GM19025 (cell line): ENCODE data around the gene ERC2.
"Not testable (repeated sequence)": the region's sequence is repeated elsewhere in the genome, so short reads cannot be mapped to it uniquely, and the experiment has no call there.

Experiments used
- ATAC-seq: cut with Tn5 transposase; IDR thresholded peaks from one replicate; pipeline ENCODE4 v1.9.1; 2021; ENCODE audit warnings: mild to moderate bottlenecking, low read depth, moderate library complexity; ENCODE audit not compliant: unreplicated experiment

ERC2 gene

GRCh38 chr3:56468184-56469106 is at the start of gene ERC2:
ERC2 (minus strand) TSS chr3:56468467.
- no peak for ATAC-seq

DNA sequence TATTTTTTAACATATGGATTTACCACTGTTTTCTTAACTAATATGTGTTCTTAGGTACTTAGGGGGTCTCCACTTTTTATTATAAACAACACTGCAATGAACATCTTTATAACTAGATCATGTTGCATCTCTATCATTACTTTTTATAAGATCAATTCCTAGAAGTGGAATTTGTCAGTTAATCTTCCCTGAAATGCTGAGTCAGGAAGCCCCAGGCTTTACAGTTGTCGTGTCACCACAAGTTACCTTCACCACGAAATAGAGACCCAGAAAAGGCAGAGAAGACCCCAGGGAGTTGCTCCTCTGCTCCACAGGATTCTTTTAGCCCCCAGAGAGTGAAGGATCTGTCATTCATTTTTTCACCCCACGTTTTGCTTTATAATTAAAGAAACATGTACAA is 34.5 kb upstream of the ERC2 start:
- ATAC-seq = no peak

GRCh38 chr3:56496376-56496775 is 28.1 kb upstream of the ERC2 start:
- ATAC-seq = not testable (repeated sequence)

DNA sequence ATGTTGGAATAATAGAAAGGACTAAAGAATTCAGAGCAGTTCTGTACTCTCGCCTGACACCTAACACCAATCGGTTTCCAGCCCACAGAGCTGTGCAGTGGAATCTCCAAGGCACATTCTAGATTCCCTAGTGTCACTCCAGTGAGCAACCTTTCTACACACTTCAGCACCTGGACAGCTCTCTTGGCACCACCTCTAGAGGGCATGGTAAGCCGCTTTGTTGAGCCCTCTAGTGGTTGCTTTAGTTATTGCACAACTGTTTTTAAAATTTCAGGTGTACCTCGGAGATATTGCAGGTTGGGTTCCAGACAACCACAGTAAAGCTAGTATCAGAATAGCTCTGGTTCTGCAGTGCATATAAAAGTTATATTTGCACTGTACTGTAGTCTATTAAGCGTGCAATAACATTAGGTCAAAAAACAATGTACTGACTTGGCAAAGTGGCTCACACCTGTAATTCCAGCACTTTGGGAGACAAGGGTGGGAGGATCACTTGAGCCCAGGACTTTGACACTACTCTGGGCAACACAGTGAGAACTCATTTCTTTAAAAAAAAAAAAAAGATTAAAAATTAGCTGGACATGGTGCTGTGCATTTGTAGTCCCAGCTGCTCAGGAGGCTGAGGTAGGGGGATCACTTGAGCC is 26.5 kb upstream of the ERC2 start:
- ATAC-seq = peak; percentile 89

GRCh38 chr3:56491566-56491965 is 23.3 kb upstream of the ERC2 start:
- no peak for ATAC-seq

- ATAC-seq = no peak
Observed at GRCh38 chr3:56488812-56489600, 20.7 kb upstream of the ERC2 start.

GRCh38 chr3:56484525-56485032 is 16.3 kb upstream of the ERC2 start:
- no peak for ATAC-seq

DNA sequence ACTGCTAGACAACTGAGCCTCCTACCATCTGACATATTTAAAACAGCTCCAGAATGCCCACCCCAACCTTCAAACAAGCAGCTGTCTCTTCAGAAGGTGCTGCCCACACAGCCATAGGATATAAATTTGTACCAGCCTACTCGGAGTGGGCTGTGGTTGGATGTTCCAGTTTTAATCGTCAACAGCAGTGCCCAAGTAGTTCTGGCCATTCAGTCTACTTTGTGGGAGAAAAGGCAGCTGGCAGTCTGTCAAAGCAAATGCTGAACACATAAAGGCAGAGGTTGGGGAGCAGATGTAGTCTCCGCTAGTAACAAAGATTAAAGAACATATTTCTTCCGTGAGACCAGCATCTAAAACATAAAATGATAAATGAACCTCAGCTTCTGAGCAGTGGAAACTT is 15.9 kb upstream of the ERC2 start:
- no peak for ATAC-seq

DNA sequence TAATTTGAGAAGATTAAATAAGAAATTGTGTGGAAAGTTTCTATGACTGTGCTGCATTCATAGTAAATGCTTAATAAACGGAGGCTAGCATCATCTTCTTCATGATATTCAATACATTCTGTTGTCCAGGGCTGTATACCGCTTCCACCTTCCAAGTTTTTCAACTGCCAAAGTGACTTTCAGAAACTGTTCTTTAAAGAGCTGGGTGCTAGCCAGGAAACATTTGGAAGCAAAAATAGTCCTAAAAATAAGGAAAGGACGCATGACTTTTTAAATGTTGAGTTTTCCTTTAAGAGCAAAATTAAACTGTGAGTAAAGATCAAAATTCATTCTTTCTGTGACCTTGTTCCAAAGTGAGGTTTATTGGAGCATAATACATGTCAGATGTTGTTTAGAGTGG is 9.4 kb upstream of the ERC2 start:
- no peak for ATAC-seq

- no peak for ATAC-seq
Observed at GRCh38 chr3:56476771-56477170, 8.5 kb upstream of the ERC2 start.

DNA sequence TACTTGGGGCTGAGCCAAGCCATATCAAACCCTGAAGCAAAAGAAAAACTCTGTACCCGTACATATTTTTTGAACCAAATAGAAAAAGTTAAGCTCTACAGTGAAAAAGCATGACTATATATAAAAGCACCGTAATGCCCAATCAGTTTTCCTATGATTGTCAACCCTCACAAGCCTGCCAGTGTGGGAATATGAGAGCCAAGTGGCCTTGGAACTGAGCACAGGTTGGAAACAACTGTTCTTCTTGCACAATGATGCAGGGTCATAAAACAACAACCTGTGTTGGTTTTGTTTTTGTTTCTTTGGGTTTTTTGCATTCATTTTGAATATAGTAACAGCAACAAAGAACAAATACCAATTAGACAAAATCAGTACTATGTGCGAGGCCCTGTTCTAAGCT is 3.5 kb upstream of the ERC2 start:
- no peak for ATAC-seq

GRCh38 chr3:56469141-56469540 is 874 bp upstream of the ERC2 start:
- ATAC-seq = no peak

GRCh38 chr3:56467801-56468183 is 475 bp downstream of the ERC2 start:
- no peak for ATAC-seq

DNA sequence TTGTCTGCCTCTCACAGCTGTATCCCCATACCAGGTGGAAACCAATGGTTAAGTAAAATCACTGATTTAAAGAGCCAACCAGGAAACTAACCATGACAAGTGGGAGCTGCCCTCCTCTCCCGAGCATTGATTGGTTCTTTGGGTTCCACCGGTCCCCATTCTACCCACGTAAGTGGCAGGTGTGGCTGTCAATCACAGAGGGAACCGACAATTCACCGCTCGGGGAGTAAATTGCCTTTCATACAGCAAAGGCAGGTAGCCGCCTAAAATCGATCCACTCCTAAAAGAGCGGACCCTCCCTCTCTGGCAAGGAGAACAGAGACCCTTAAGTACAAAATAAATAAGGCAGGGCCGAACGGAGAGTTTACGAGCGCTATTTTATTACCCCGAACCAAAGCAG is 1.2 kb downstream of the ERC2 start:
- ATAC-seq = no peak

DNA sequence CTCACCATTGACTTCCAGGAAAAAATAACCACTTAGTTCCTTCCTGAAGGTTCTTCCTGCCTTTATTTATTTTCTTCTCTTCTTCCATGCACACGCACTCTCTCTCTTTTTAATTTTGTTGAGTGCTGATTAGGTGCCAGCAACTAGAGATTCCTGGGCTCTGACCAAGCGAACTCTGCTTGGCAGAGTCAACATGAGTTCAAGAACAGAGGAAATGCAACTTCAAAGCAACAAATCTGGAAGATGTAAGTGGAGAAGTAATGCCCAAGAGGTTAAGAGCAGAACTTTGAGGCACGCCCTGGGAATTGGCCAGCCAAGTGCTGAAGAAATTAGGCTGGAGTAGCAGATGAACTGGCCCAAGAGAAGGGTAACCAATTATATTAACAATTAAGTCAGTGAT is 8.5 kb downstream of the ERC2 start:
- ATAC-seq = no peak

- no peak for ATAC-seq
Observed at GRCh38 chr3:56459104-56459496, 9.2 kb downstream of the ERC2 start.

DNA sequence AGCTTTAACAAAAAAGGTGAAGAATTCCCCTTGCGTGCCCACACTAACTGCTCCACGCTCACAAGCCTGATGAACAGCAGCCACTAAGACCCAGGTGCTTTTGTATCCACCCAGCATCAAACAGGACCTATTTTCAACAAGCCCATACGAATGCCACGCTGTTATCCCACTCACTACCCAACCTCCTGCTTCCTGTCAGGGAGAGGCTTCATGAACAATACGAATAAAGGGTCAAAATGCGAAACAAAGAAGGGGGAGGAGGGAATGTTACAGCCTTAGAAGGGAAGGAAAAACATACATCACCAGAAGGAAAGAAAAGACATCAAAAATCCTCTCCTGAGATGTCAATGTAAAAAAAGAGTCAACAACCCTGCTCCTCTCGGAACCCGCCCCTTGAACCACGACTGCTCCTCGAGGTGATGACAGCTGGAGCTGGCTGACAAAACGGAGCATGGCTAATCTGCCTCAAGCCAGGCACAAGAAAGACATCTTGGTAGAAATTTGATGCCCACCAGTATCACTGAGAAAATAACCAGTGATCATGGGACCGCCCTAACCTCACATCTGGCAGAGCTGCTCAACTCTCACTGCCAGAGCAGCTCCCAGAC is 9.7 kb downstream of the ERC2 start:
- no peak for ATAC-seq

- no peak for ATAC-seq
Observed at GRCh38 chr3:56456117-56456516, 12.2 kb downstream of the ERC2 start.

GRCh38 chr3:56453011-56453410 is 15.3 kb downstream of the ERC2 start:
- no peak for ATAC-seq

- ATAC-seq = no peak
Observed at GRCh38 chr3:56452085-56452484, 16.2 kb downstream of the ERC2 start.

- no peak for ATAC-seq
Observed at GRCh38 chr3:56443372-56443771, 24.9 kb downstream of the ERC2 start.
